Effector memory CD8-positive, alpha-beta T cell (primary cell): ENCODE results near the gene NRARP.
"Not testable (repeated sequence)": the region's sequence is repeated elsewhere in the genome, so short reads cannot be mapped to it uniquely, and the experiment has no call there.

Source experiments
- ATAC-seq: fragments of 150-1000 bp; cut with Tn5 transposase; replicated peaks from 2 replicates; pipeline ENCODE4 v1.10.0; 2021; ENCODE audit warnings: mild to moderate bottlenecking, moderate library complexity
- DNase-seq, 3 experiments: peaks; one replicate each; pipeline ENCODE4 v3.0.0; 2021
- H3K27ac Mint-ChIP-seq, 2 donors: one replicate each; pipeline ENCODE4 v1.8.0; 2022; ENCODE audit warnings: mild to moderate bottlenecking in 2 of 2, mixed read lengths in 2 of 2, moderate library complexity in 2 of 2
- H3K27me3 Mint-ChIP-seq, 2 donors: one replicate each; pipeline ENCODE4 v1.8.0; 2022; ENCODE audit warnings: mixed read lengths in 2 of 2
- H3K36me3 Mint-ChIP-seq: one replicate; pipeline ENCODE4 v1.8.0; 2022; ENCODE audit warnings: mild to moderate bottlenecking, moderate library complexity, mixed read lengths; ENCODE audit not compliant: insufficient read depth
- H3K4me1 Mint-ChIP-seq, 2 donors: one replicate each; pipeline ENCODE4 v1.8.0; 2022; ENCODE audit warnings: low read depth in 2 of 2, mixed read lengths in 2 of 2
- H3K4me3 Mint-ChIP-seq, 2 donors: one replicate each; pipeline ENCODE4 v1.8.0; 2022; ENCODE audit warnings: mild to moderate bottlenecking in 2 of 2, mixed read lengths in 2 of 2, moderate library complexity in 2 of 2
- H3K9me3 Mint-ChIP-seq, 2 donors: one replicate each; pipeline ENCODE4 v1.8.0; 2022; ENCODE audit warnings: mixed read lengths in 2 of 2

The NRARP gene

DNA sequence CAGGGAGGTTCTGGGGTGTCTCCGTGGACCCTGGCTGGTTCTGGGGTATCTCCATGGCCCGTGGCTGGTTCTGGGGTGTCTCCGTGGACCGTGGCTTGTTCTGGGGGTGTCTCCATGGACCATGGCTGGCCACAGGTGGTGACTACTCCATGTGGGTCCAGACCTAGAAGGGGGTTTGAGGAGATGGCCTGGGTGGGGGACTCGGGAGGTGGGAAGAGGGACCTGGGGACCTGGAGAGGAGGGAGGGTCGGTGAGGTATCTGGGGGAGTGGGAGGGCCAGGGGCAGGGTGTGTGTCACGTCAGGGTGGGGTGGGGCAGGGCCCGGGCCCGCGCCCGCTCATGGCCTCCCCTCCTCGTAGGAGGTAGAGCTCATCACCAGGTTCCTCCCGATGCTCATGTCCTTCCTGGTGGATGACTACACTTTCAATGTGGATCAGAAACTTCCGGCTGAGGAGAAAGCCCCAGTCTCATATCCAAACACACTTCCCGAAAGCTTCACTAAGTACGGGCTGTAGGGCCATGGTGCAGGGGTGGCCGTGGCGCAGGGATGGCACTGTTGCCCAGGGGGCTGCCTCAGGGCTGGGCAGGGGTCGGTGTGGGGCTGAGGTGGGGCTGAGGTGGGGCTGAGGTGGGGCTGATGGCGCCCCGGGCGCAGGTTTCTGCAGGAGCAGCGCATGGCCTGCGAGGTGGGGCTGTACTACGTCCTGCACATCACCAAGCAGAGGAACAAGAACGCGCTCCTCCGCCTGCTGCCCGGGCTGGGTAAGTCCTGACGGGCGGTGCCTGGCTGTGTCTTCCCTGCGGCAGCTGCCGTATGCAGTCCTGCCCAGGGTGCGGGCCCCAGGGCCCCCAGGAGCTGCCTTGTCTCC lies 35.3 kb downstream of the NRARP start:
- Mint-ChIP-seq H3K4me1 (peaks cover 10 to 11% of the 10 kb centered on the region in 2 donors), H3K36me3 (peaks cover 39% of the 10 kb centered on the region), H3K27ac (no peak overlapping the region), H3K9me3 (no peaks in the 10 kb centered on the region), H3K27me3 (no peaks in the 10 kb centered on the region), H3K4me3 (no peak overlapping the region)
- ATAC-seq (no peak), DNase-seq (no peak)

DNA sequence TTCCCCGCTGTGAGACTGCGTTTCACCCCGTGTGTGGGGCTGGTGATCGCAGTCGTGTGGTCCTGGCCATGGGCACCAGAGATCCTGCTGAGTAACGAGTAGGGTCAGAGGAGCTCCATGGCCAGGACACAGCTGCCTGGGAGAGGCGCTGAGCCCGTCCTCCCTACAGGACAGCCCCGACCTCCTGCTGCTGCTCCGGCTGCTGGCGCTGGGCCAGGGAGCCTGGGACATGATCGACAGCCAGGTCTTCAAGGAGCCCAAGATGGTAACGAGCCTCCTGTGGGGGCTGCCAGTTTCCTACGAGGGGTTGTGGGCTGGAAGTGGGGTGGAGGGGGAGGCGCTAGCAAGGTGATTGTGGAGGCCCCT lies 35.9 kb downstream of the NRARP start:
- Mint-ChIP-seq H3K27ac (no peak overlapping the region), H3K36me3 (peaks cover 42% of the 10 kb centered on the region), H3K27me3 (no peaks in the 10 kb centered on the region), H3K4me1 (peaks cover 7 to 8% of the 10 kb centered on the region in 2 donors), H3K4me3 (no peak overlapping the region), H3K9me3 (no peaks in the 10 kb centered on the region)
- no peak for ATAC-seq
- DNase-seq, result no peak

- peaks cover 6 to 8% of the 10 kb centered on the region in 2 donors for H3K4me1 Mint-ChIP-seq
- no peak for ATAC-seq
- no peaks in the 10 kb centered on the region for H3K9me3 Mint-ChIP-seq
- no peak overlapping the region for H3K27ac Mint-ChIP-seq
- DNase-seq, result no peak
- no peak overlapping the region for H3K4me3 Mint-ChIP-seq
- H3K27me3 Mint-ChIP-seq, result no peaks in the 10 kb centered on the region
- H3K36me3 Mint-ChIP-seq, result peaks cover 44% of the 10 kb centered on the region
Measured at GRCh38 chr9:137265496-137266161, 36.4 kb downstream of the NRARP start.

DNA sequence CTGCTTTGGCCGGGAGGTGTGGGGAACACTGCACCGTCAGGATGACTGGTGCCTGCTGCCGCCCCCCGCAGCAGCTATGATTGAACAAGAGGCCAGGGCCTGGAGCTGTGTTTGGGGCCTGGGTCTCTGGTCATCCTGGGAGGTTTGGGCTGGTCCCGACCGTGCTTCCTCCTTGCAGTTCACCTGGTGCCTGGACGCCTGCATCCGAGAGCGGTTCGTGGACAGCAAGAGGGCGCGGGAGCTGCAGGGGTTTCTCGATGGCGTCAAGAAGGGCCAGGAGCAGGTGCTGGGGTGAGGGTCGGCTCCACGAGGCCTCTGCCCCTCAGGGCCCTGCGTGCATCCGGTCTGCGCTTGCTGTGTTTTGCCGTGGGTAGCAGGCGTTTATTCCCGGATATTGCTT lies 38.0 kb downstream of the NRARP start:
- Mint-ChIP-seq H3K27me3 (no peaks in the 10 kb centered on the region), H3K9me3 (no peaks in the 10 kb centered on the region), H3K36me3 (peaks cover 51% of the 10 kb centered on the region), H3K4me3 (no peak overlapping the region), H3K27ac (peak overlapping the region in 1 of 2 donors; percentile 60), H3K4me1 (peaks cover 0 to 8% of the 10 kb centered on the region in 2 donors)
- no peak for DNase-seq
- no peak for ATAC-seq

DNA sequence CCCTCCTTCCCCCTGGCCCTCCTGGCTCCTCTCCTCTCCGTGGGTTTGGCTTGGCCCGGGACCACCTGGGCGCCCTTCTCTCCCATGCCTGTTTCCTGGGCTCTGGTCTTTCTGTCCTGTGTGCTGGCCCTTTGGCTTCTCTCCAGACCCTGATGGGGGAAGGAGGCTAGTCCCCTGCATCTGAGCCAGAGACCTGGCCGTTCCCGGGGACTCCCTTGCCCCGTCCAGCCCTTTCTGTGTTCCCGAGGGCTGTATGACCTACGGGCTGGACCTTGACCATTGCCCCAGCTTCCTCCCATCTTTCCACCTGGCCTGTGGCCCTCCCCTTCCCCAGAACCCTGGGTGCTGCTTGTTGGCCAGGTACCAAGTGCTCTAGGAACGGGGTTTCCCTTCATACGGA lies 38.6 kb downstream of the NRARP start:
- Mint-ChIP-seq H3K9me3 (no peaks in the 10 kb centered on the region), H3K4me3 (no peak overlapping the region), H3K4me1 (peaks cover 0 to 5% of the 10 kb centered on the region in 2 donors), H3K27ac (peak overlapping the region in 1 of 2 donors; percentile 60), H3K36me3 (peaks cover 55% of the 10 kb centered on the region), H3K27me3 (no peaks in the 10 kb centered on the region)
- no peak for ATAC-seq
- DNase-seq, result no peak

DNA sequence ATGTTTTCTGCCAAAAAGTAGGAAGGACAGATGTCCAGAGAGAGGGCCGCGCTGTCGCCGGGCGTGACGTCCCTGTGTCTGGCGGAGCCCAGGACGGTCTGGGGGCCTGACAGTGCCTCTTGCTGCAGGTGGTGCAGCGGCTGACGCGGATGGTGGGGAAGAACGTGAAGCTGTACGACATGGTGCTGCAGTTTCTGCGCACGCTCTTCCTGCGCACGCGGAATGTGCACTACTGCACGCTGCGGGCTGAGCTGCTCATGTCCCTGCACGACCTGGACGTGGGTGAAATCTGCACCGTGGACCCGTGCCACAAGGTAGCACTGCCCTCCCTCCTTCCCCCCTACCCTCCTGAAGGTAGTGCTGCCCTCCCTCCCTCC lies 39.2 kb downstream of the NRARP start:
- H3K27me3 Mint-ChIP-seq, result no peaks in the 10 kb centered on the region
- peaks cover 0 to 3% of the 10 kb centered on the region in 2 donors for H3K4me1 Mint-ChIP-seq
- no peak overlapping the region for H3K27ac Mint-ChIP-seq
- H3K9me3 Mint-ChIP-seq, result no peaks in the 10 kb centered on the region
- H3K36me3 Mint-ChIP-seq, result peaks cover 57% of the 10 kb centered on the region
- ATAC-seq, result no peak
- H3K4me3 Mint-ChIP-seq, result no peak overlapping the region
- no peak for DNase-seq

DNA sequence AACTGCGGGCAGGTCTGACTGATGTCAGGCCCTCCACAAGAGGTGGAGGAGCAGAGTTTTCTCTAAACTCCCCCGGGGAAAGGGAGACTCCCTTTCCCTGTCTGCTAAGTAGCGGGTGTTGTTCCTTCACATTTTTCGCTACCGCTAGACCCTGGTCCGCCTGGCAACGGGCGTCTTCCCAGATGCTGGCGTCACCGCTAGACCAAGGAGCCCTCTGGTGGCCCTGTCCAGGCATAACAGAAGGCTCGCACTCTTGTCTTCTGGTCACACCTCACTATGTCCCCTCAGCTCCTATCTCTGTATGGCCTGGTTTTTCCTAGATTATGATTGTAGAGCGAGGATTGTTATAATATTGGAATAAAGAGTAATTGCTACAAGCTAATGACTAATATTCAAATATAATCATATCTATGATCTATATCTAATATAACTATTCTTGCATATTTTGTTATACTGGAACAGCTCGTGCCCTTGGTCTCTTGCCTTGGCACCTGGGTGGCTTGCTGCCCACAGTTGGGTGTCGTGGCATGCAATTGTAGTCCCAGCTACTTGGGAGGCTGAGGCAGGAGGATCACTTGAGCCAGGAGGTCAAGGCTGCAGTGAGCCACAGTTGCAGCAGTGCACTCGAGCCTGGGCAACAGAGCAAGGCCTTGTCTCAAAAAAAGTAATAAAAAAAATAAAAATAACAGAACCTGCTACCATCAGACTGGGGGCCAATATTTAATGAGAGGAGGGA lies 39.7 kb downstream of the NRARP start:
- not testable (repeated sequence) for H3K4me1 Mint-ChIP-seq, H3K27me3 Mint-ChIP-seq, H3K27ac Mint-ChIP-seq, H3K9me3 Mint-ChIP-seq, DNase-seq, ATAC-seq, H3K4me3 Mint-ChIP-seq
- H3K36me3 Mint-ChIP-seq, result peaks cover 55% of the 10 kb centered on the region

DNA sequence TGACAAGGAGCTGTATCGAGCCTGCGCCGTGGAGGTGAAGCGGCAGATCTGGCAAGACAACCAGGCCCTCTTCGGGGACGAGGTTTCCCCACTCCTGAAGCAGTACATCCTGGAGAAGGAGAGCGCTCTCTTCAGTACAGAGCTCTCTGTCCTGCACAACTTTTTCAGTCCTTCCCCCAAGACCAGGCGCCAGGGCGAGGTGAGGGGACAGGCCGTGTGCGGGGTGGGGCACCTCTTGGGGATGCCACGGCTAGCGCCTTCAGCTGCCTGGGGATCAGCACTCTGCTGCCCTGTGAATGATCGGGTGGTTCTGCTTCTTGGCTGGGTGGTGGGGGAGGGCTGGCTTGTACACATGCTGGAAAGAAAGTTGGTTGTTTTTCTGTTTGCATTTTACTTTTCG lies 45.2 kb downstream of the NRARP start:
- Mint-ChIP-seq H3K9me3 (no peaks in the 10 kb centered on the region), H3K4me1 (peaks cover 8 to 11% of the 10 kb centered on the region in 2 donors), H3K27me3 (no peaks in the 10 kb centered on the region), H3K27ac (no peak overlapping the region), H3K4me3 (peak overlapping the region; percentile 85 to 91), H3K36me3 (peaks cover 52% of the 10 kb centered on the region)
- no peak for ATAC-seq
- DNase-seq, result no peak

DNA sequence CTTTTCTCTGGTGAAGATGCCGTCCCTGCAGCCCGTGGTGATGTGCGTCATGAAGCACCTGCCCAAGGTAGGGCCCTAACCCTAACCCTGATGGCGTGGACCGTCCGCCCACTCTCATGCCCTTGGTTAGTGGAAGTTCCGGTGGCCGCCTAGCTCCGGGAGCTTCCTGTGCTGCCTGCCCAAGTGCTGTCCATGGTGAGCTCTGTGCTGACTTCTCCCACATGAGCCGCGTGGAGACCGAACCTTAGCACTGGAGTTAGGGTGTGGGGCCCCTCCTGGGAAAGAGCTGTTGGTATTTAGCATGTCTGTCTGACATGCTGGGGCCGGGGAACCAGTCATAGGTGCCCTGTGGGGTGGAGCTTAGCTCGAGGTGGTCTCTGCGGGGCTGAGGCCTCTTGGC lies 45.7 kb downstream of the NRARP start:
- H3K36me3 Mint-ChIP-seq, result peaks cover 52% of the 10 kb centered on the region
- ATAC-seq, result no peak
- peaks cover 5 to 11% of the 10 kb centered on the region in 2 donors for H3K4me1 Mint-ChIP-seq
- H3K27me3 Mint-ChIP-seq, result no peaks in the 10 kb centered on the region
- no peak for DNase-seq
- peak overlapping the region; percentile 85 to 91 for H3K4me3 Mint-ChIP-seq
- H3K27ac Mint-ChIP-seq, result peak overlapping the region in 1 of 2 donors; percentile 5
- H3K9me3 Mint-ChIP-seq, result no peaks in the 10 kb centered on the region

GRCh38 chr9:137255448-137256114 lies 46.5 kb downstream of the NRARP start:
- Mint-ChIP-seq H3K27me3 (no peaks in the 10 kb centered on the region), H3K36me3 (peaks cover 45% of the 10 kb centered on the region), H3K4me3 (peak overlapping the region; percentile 85 to 91), H3K9me3 (no peaks in the 10 kb centered on the region), H3K27ac (no peak overlapping the region), H3K4me1 (peaks cover 5 to 11% of the 10 kb centered on the region in 2 donors)
- ATAC-seq, result peak; percentile 12
- DNase-seq, result no peak

- peak within 1 kb of the TSS; percentile 85 to 91 for H3K4me3 Mint-ChIP-seq
- peaks cover 38% of the 10 kb centered on the region for H3K36me3 Mint-ChIP-seq
- H3K27ac Mint-ChIP-seq, result peak within 1 kb of the TSS in 1 of 2 donors; percentile 65
- peaks cover 5 to 11% of the 10 kb centered on the region in 2 donors for H3K4me1 Mint-ChIP-seq
- DNase-seq (peak; percentile 95 to 98 (median 95)), ATAC-seq (peak; percentile 90)
- H3K9me3 Mint-ChIP-seq, result no peaks in the 10 kb centered on the region
- H3K27me3 Mint-ChIP-seq, result no peaks in the 10 kb centered on the region
Measured at GRCh38 chr9:137254624-137255447, 47.2 kb downstream of the NRARP start, which contains the start of gene NELFB. NELFB (plus strand) TSS chr9:137255327.

DNA sequence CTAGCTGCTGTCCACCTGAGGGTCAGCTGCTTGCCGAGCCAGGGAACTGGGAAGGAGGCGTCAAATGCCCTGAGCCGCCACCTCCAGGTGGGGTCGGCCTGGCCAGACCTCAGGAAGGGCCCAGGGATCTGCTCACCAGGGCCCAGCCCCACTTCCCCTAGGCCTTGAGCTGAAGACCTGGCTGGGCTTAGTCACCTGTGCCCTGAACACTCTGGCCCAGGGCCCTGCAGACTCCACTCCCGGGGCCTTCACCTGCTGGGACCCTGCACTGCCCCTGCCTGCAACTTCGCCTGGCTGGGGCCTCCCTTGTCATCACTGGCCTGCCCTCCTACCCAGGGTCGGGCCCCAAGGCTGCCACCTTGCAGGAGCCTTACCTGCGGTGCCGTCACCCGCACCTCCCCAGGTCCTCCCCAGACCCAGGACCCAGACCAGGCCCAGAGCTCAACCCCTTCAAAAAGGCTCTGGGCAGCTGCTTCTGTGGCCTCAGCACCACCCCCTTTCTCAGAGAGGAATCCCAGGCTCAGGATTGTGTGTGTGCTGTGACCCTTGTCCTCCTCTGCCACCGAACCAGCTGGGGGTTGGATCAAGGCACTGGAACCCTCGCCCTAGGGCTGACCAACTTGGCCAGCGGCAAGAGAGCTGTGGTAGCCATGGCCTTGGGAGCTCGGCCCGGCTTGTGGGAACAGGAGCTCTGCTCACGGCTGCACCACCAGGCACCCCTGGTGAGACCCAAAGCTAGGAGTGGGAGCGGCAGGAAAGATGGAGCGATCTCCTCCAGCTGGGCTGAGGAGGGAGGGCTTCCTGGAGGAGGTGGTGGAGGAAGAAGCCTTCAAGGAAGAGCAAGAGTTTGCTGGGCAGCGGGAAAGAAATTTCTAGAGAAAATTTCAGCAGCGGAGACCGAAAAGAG lies 48.1 kb downstream of the NRARP start:
- Mint-ChIP-seq H3K27me3 (no peaks in the 10 kb centered on the region), H3K9me3 (no peaks in the 10 kb centered on the region), H3K4me3 (peak overlapping the region; percentile 85 to 91), H3K36me3 (peaks cover 30% of the 10 kb centered on the region), H3K4me1 (peaks cover 5 to 11% of the 10 kb centered on the region in 2 donors), H3K27ac (peak overlapping the region in 1 of 2 donors; percentile 65)
- ATAC-seq, result no peak
- no peak for DNase-seq
